ENCODE data around the gene PCNX3. TPM values are rescaled to one million over a fixed set of nuclear protein-coding genes. Genes with fewer than 3 reads are reported as not detected.

PCNX3 gene
- total and polyA plus RNA-seq, 2 experiments from 2014 or later: 22.0 to 42.7 TPM

- TF ChIP-seq CTCF (IDR thresholded peaks at IDR 0.05; ENCODE audit: low read depth, low read length): no peak
- DNase-seq (ENCODE audit: low read depth in 1 of 2, low spot score in 1 of 2): no peak
- no peak overlapping the region for H3K4me3 ChIP-seq
- H3K27ac ChIP-seq: no peak overlapping the region
- H3K9me3 ChIP-seq (ENCODE audit: low read depth): no peaks in the 10 kb centered on the region
- no peaks in the 10 kb centered on the region for H3K36me3 ChIP-seq
- peaks cover 27% of the 10 kb centered on the region for H3K27me3 ChIP-seq
- H3K4me1 ChIP-seq (ENCODE audit: low read depth): peaks cover 15% of the 10 kb centered on the region
These were observed 36.9 kb upstream of the PCNX3 start for GRCh38 chr11:65578667-65579066.

- DNase-seq (ENCODE audit: low read depth in 1 of 2, low spot score in 1 of 2): no peak
- H3K9me3 ChIP-seq (ENCODE audit: low read depth): no peaks in the 10 kb centered on the region
- H3K27ac ChIP-seq: no peak overlapping the region
- peaks cover 13% of the 10 kb centered on the region for H3K4me1 ChIP-seq (ENCODE audit: low read depth)
- H3K4me3 ChIP-seq: no peak overlapping the region
- TF ChIP-seq CTCF (IDR thresholded peaks at IDR 0.05; ENCODE audit: low read depth, low read length): no peak
- peaks cover 33% of the 10 kb centered on the region for H3K27me3 ChIP-seq
- no peaks in the 10 kb centered on the region for H3K36me3 ChIP-seq
These were observed 36.3 kb upstream of the PCNX3 start for GRCh38 chr11:65579291-65579690.

GRCh38 chr11:65580031-65580692 is 35.4 kb upstream of the PCNX3 start:
- Histone ChIP-seq H3K27ac (no peak overlapping the region), H3K4me1 (ENCODE audit: low read depth) (peaks cover 8% of the 10 kb centered on the region), H3K9me3 (ENCODE audit: low read depth) (no peaks in the 10 kb centered on the region), H3K27me3 (peaks cover 39% of the 10 kb centered on the region), H3K36me3 (no peaks in the 10 kb centered on the region), H3K4me3 (no peak overlapping the region)
- no peak for TF ChIP-seq CTCF (IDR thresholded peaks at IDR 0.05; ENCODE audit: low read depth, low read length)
- DNase-seq (ENCODE audit: low read depth in 1 of 2, low spot score in 1 of 2): no peak

- no peak for TF ChIP-seq CTCF (IDR thresholded peaks at IDR 0.05; ENCODE audit: low read depth, low read length)
- H3K27me3 ChIP-seq: peaks cover 43% of the 10 kb centered on the region
- DNase-seq (ENCODE audit: low read depth in 1 of 2, low spot score in 1 of 2): no peak
- no peak overlapping the region for H3K27ac ChIP-seq
- no peaks in the 10 kb centered on the region for H3K9me3 ChIP-seq (ENCODE audit: low read depth)
- H3K4me1 ChIP-seq (ENCODE audit: low read depth): peaks cover 8% of the 10 kb centered on the region
- no peaks in the 10 kb centered on the region for H3K36me3 ChIP-seq
- H3K4me3 ChIP-seq: no peak overlapping the region
These were observed 34.8 kb upstream of the PCNX3 start for GRCh38 chr11:65580756-65581155.

GRCh38 chr11:65581928-65582327 is 33.6 kb upstream of the PCNX3 start:
- no peaks in the 10 kb centered on the region for H3K9me3 ChIP-seq (ENCODE audit: low read depth)
- no peak for TF ChIP-seq CTCF (IDR thresholded peaks at IDR 0.05; ENCODE audit: low read depth, low read length)
- no peak overlapping the region for H3K4me3 ChIP-seq
- H3K27ac ChIP-seq: no peak overlapping the region
- H3K27me3 ChIP-seq: peaks cover 45% of the 10 kb centered on the region
- no peaks in the 10 kb centered on the region for H3K36me3 ChIP-seq
- H3K4me1 ChIP-seq (ENCODE audit: low read depth): peaks cover 3% of the 10 kb centered on the region
- DNase-seq (ENCODE audit: low read depth in 1 of 2, low spot score in 1 of 2): no peak
